ENCODE data around the gene ZNF232. TPM values are rescaled to one million over a fixed set of nuclear protein-coding genes. Genes with fewer than 3 reads are reported as not detected.

ZNF232 gene
- total RNA-seq, 1 experiment from 2014 or later = 7.5 TPM

GRCh38 chr17:5118219-5118618, 6.5 kb upstream of the ZNF232 start:
- DNase-seq = no peak
- BruUV-seq (replicated peaks) = no TSS peak
- ChIA-PET POLR2A (no interaction called here), CTCF (no interaction called here)
- Mint-ChIP-seq H3K36me3 (ENCODE audit: insufficient read depth, unreplicated experiment) (no peaks in the 10 kb centered on the region), H3K9me3 (ENCODE audit: unreplicated experiment) (no peaks in the 10 kb centered on the region), H3K27ac (ENCODE audit: unreplicated experiment) (no peak overlapping the region), H3K27me3 (ENCODE audit: insufficient read depth, unreplicated experiment) (no peaks in the 10 kb centered on the region), H3K4me3 (ENCODE audit: unreplicated experiment) (no peak overlapping the region), H3K4me1 (ENCODE audit: low read depth, unreplicated experiment) (no peaks in the 10 kb centered on the region)
- Histone ChIP-seq H3K4me1 (no peaks in the 10 kb centered on the region), H3K4me3 (ENCODE audit: low read depth, low read length) (no peak overlapping the region), H3K9me3 (no peaks in the 10 kb centered on the region), H3K27me3 (replicated peaks; ENCODE audit: control insufficient read depth, insufficient read depth, low read length) (no peaks in the 10 kb centered on the region), H3K36me3 (ENCODE audit: control insufficient read depth, insufficient read depth, low read length) (no peaks in the 10 kb centered on the region)
- intact Hi-C loops (cut with micrococcal nuclease; ENCODE audit: unreplicated experiment) = no loop called here
- TF ChIP-seq, protein P1, sequence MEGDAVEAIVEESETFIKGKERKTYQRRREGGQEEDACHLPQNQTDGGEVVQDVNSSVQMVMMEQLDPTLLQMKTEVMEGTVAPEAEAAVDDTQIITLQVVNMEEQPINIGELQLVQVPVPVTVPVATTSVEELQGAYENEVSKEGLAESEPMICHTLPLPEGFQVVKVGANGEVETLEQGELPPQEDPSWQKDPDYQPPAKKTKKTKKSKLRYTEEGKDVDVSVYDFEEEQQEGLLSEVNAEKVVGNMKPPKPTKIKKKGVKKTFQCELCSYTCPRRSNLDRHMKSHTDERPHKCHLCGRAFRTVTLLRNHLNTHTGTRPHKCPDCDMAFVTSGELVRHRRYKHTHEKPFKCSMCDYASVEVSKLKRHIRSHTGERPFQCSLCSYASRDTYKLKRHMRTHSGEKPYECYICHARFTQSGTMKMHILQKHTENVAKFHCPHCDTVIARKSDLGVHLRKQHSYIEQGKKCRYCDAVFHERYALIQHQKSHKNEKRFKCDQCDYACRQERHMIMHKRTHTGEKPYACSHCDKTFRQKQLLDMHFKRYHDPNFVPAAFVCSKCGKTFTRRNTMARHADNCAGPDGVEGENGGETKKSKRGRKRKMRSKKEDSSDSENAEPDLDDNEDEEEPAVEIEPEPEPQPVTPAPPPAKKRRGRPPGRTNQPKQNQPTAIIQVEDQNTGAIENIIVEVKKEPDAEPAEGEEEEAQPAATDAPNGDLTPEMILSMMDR (IDR thresholded peaks at IDR 0.05; ENCODE audit: insufficient read depth in 1 of 2, low read depth in 1 of 2, low read length in 1 of 2, severe bottlenecking in 1 of 2, unreplicated experiment in 1 of 2) = no peak

DNA sequence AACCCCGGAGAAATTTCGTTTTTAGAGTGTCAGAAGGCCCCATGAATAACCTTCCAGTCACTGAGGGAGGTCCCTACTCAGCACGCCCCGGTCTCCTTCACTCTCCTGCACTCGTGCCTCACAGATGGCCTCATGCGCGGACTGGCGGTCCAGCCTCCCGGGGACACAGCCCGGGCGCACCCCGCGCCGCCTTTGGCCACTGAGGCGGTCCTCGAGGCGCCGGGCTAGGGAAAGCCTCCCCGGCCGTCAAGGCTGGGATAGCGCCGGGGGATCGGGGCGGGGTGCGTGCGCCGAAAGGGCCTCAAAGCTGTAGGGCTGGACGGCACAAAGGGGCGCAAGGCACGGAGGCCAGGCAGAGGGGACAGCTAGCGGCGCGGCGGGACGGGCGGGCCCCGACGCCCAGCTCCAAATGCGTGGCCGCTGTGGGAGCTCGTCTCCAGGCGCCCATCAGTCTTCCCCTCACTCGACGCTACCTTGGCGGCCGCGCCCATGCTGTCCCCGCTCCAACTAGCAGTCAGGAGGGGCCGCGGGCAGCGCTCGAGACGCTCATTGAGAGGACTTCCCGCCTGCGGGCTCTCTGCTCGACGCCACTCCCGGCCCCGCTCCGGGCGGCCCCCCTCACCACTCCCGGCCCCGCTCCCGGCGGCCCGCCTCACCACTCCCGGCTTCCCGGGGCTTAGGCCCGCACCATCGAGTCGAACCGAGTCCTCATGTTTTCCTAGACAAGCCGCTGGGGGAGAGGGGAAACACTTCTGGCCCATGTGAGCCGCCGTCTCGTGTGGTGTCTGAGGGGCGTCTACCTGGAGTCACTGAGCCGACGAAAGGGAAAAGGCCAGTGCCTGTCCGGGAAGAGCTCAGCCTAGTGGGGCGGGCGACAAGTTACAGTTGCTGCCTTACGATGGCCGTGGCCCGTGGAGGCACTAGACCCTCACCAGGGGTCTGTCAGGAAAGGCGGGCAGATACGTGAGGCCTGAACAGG, 4.3 kb upstream of the ZNF232 start, which contains the start of gene USP6:
USP6 (plus strand) TSS at position 360 of the 979 bp plus-strand sequence. CDS start 14,336 bp downstream, outside the sequence.
- ChIA-PET POLR2A (no interaction called here), CTCF (no interaction called here)
- H3K27ac Mint-ChIP-seq (ENCODE audit: unreplicated experiment) = no peak within 1 kb of the TSS
- no peaks in the 10 kb centered on the region for H3K9me3 Mint-ChIP-seq (ENCODE audit: unreplicated experiment)
- H3K27me3 Mint-ChIP-seq (ENCODE audit: insufficient read depth, unreplicated experiment) = no peaks in the 10 kb centered on the region
- TF ChIP-seq, protein P1 (IDR thresholded peaks at IDR 0.05; ENCODE audit: insufficient read depth in 1 of 2, low read depth in 1 of 2, low read length in 1 of 2, severe bottlenecking in 1 of 2, unreplicated experiment in 1 of 2) = no peak
- DNase-seq = no peak
- H3K4me3 Mint-ChIP-seq (ENCODE audit: unreplicated experiment) = no peak within 1 kb of the TSS
- H3K27me3 ChIP-seq (replicated peaks; ENCODE audit: control insufficient read depth, insufficient read depth, low read length) = no peaks in the 10 kb centered on the region
- H3K36me3 ChIP-seq (ENCODE audit: control insufficient read depth, insufficient read depth, low read length) = no peaks in the 10 kb centered on the region
- H3K36me3 Mint-ChIP-seq (ENCODE audit: insufficient read depth, unreplicated experiment) = peaks cover 11% of the 10 kb centered on the region
- no peak within 1 kb of the TSS for H3K4me3 ChIP-seq (ENCODE audit: low read depth, low read length)
- no peaks in the 10 kb centered on the region for H3K9me3 ChIP-seq
- intact Hi-C loops (cut with micrococcal nuclease; ENCODE audit: unreplicated experiment) = no loop called here
- H3K4me1 ChIP-seq = no peaks in the 10 kb centered on the region
- no TSS peak for BruUV-seq (replicated peaks)
- peaks cover under 1% of the 10 kb centered on the region for H3K4me1 Mint-ChIP-seq (ENCODE audit: low read depth, unreplicated experiment)

- H3K27ac Mint-ChIP-seq (ENCODE audit: unreplicated experiment) = peak overlapping the region; percentile 92
- peak overlapping the region; percentile 90 for H3K4me3 Mint-ChIP-seq (ENCODE audit: unreplicated experiment)
- BruUV-seq (replicated peaks) = TSS peak; percentile 50
- DNase-seq = peak in 1 of 2 experiments; percentile 33
- peaks cover 6% of the 10 kb centered on the region for H3K4me1 Mint-ChIP-seq (ENCODE audit: low read depth, unreplicated experiment)
- no peaks in the 10 kb centered on the region for H3K27me3 Mint-ChIP-seq (ENCODE audit: insufficient read depth, unreplicated experiment)
- peaks cover 10% of the 10 kb centered on the region for H3K9me3 Mint-ChIP-seq (ENCODE audit: unreplicated experiment)
- CTCF ChIA-PET = no interaction called here
- intact Hi-C loops (cut with micrococcal nuclease; ENCODE audit: unreplicated experiment) = no loop called here
- Histone ChIP-seq H3K27me3 (replicated peaks; ENCODE audit: control insufficient read depth, insufficient read depth, low read length) (no peaks in the 10 kb centered on the region), H3K4me3 (ENCODE audit: low read depth, low read length) (peak overlapping the region; percentile 60), H3K9me3 (no peaks in the 10 kb centered on the region), H3K4me1 (peaks cover 4% of the 10 kb centered on the region), H3K36me3 (ENCODE audit: control insufficient read depth, insufficient read depth, low read length) (peaks cover 4% of the 10 kb centered on the region)
- peaks cover 45% of the 10 kb centered on the region for H3K36me3 Mint-ChIP-seq (ENCODE audit: insufficient read depth, unreplicated experiment)
- TF ChIP-seq, protein P1 (IDR thresholded peaks at IDR 0.05; ENCODE audit: insufficient read depth in 1 of 2, low read depth in 1 of 2, low read length in 1 of 2, severe bottlenecking in 1 of 2, unreplicated experiment in 1 of 2) = no peak
- POLR2A ChIA-PET = interaction anchor here (0.9 to 1.0 kb wide), 2 partner anchors 43 to 309 kb away, joined by 3 read pairs; partner anchors contain the start of genes NUP88 and RPAIN
Measured at GRCh38 chr17:5110816-5111215, 862 bp downstream of the ZNF232 start.

Measured in Caco-2 (cell line).